HG03354 (cell line): ENCODE measurements around the gene RRAS.
A peak's percentile ranks its signal among the peaks of the same experiment; 100 is the strongest.

Experiments
- ATAC-seq: cut with Tn5 transposase; IDR thresholded peaks from one replicate; pipeline ENCODE4 v1.9.1; 2021; ENCODE audit warnings: mild to moderate bottlenecking; ENCODE audit not compliant: unreplicated experiment, poor library complexity, severe bottlenecking

Gene RRAS

GRCh38 chr19:49656456-49657109 is 16.6 kb upstream of the RRAS start:
- no peak for ATAC-seq

GRCh38 chr19:49655570-49656455 is 15.9 kb upstream of the RRAS start:
- no peak for ATAC-seq

DNA sequence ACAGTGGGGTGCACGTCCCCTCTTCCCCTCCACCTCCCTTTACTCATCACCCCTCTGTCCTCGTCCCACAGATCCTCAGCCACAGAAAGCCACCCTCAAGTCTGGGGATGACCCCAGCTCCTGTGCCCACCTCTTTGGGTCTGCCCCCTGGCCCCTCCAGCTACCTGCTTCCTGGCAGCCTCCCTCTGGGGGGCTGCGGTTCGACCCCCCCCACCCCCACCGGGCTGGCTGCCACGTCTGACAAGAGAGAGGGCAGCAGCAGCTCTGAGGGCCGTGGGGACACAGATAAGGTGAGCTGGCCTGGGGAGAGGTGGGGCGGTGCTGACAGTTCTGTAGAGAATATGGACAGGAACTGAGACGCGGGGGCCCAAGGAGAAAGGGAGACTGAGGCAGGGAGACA is 14.6 kb upstream of the RRAS start:
- ATAC-seq, result no peak

GRCh38 chr19:49653466-49653806 is 13.5 kb upstream of the RRAS start:
- no peak for ATAC-seq

- ATAC-seq, result no peak
Observed at GRCh38 chr19:49652551-49653465, 12.9 kb upstream of the RRAS start.

GRCh38 chr19:49651820-49652550 is 12.0 kb upstream of the RRAS start:
- no peak for ATAC-seq

- no peak for ATAC-seq
Observed at GRCh38 chr19:49651029-49651819, 11.3 kb upstream of the RRAS start.

- no peak for ATAC-seq
Observed at GRCh38 chr19:49646586-49646985, 6.6 kb upstream of the RRAS start.

DNA sequence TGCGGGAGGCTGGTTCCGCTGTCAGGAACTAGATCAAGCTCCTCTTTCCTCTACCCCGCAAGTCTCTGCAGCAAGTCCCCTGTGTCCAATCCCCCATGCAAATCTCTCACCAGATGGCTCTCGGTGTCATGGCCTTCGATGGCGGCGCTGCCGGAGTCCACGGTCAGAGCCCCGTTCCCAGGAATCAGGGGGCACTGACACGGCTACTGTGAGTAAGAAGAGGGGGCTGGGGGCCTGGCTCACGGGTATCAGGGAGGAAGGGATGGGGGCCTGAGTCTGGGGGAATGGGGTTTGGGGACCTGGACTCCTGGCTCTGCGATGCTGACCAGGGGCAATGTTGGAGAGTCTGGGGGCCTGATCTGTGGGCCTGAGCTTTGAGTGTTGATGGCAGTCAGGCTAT is 6.1 kb upstream of the RRAS start:
- ATAC-seq, result no peak

DNA sequence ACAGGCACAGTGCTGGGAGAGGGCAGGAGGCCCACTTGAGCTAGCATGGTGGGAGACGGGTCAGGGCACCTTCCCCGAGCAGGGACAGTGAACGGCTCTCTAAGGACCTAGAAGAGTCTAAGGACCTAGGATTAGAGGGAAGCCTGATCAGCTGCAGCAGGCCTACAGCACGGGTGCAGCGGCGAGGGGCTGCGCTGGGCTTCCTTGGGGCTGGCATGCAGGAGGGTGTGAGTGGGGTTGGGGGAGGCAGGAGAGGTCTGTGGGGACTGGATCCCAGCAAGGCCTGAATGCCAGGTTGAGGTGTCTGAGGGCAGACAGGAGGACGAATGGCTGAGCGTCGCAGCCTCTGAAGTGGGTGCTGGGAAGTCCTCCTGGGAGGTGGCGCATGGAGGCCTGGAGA is 5.6 kb upstream of the RRAS start:
- no peak for ATAC-seq

DNA sequence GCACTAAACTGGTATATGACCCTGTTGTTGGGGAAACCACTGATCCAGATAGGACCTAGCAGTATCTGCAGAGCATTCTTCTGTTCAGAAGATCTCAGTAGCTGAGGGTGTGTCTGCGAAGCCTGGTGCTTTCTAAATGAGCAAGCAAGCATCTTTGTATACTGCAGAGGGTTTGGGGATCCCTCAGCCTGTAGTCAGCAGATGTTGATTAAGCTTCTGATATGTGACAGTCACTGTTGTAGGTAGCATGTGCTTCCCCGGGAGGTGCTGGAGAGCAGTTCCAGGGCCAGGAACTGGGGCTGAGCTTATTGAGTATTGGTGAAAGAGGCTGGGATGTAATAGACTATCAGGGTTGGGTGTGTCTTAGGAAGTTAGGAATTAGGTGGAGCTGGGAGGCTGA is 3.5 kb upstream of the RRAS start:
- no peak for ATAC-seq

DNA sequence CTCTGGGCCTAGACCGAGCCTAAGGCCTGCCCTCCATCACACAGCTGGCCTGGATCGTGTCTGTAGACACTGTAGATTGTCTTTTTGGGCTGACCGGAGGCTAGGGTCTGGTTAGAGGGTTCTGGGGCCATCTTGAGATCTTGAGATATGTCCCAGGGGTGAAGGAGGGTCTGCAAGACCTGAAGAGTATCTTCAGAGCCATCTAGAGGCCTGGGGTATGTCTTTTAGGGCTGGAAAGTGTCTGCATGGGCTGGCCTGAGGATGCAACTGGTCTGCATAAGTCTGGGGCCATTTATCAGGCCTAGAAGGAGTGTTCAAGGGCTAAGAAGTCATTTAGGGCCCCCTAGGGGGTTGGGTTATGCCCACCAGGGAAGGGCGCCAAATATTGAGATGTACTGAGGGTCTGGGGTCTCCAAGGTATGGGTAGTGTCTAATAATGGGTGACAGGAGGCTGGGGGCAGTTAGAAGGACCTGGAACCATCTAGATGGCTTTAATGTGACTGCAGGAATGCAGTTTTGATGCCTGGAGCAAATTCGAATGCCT is 2.6 kb upstream of the RRAS start:
- no peak for ATAC-seq

- ATAC-seq, result peak; percentile 62
Observed at GRCh38 chr19:49641688-49642491, 1.9 kb upstream of the RRAS start, which contains the start of gene SCAF1. Gene SCAF1, plus strand, starts transcription at chr19:49642209. Its CDS starts 2,818 bp downstream, at chr19:49645027.

GRCh38 chr19:49639401-49640112 is 386 bp downstream of the RRAS start:
- no peak for ATAC-seq

- ATAC-seq, result no peak
Observed at GRCh38 chr19:49637821-49638738, 1.9 kb downstream of the RRAS start.

DNA sequence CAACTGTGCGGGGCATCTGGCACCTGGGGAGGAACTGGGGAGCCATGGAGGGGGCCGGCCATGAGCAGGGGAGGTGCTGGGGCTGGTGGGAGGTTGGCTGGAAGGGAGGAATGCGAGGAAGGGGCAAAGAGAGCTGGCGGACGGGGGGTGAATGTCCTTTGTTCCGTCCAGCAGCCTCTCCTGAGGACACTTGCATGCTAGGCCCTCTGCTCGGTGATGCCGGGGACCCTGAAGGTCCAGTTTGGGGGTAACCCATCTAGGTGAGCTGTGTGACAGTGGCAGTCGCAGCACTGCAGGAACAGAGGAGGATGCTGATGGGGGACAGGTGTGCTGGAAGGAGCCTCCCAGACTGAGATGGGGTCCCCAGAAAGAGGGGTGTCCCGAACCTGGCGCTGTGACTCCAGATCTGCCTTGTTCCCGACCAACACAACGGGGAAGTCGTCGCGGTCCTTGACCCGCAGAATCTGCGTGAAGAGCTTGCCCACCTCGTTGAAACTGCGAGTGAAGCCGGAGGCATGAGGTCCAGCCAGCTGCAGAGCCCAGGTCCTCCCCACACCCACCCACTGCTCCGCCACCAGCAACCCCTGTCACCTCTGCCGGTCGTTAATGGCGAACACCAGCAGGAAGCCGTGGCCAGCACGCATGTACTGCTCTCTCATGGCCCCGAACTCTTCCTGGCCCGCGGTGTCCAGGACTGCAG is 3.6 kb downstream of the RRAS start:
- ATAC-seq, result no peak
